Kidney (tissue), 14 donors: Measurements from ENCODE around the gene KRTAP3-2. TPM values are rescaled to one million over a fixed set of nuclear protein-coding genes. Genes with fewer than 3 reads are reported as not detected.

Source experiments
- DNase-seq, 5 donors: peaks; one replicate each; pipeline ENCODE4 v3.0.0-alpha.2; 2013 to 2020
- FAIRE-seq: peaks from 2 replicates; lab custom pipeline; 2012; peaks lifted over from hg19 to GRCh38; lab: Jason Lieb, UNC
- H3K27ac ChIP-seq, 2 donors: one replicate each; pipeline ENCODE4 v1.7.0; 2013; ENCODE audit warnings: low read depth in 2 of 2, low read length in 2 of 2, inconsistent platforms in 1 of 2
- H3K27me3 ChIP-seq: one replicate; pipeline ENCODE4 v1.7.1; 2013; ENCODE audit warnings: low read length, inconsistent platforms; ENCODE audit not compliant: control insufficient read depth, insufficient read depth
- H3K36me3 ChIP-seq, 3 donors: one replicate each; pipeline versions ENCODE4 v1.7.0 to v1.7.1; 2013; ENCODE audit warnings: low read length in 3 of 3, control low read depth in 1 of 3, inconsistent platforms in 1 of 3; ENCODE audit not compliant: insufficient read depth in 3 of 3, control insufficient read depth in 2 of 3
- H3K4me1 ChIP-seq, 3 donors: one replicate each; pipeline versions ENCODE4 v1.7.0 to v1.7.1; 2013; ENCODE audit warnings: low read length in 3 of 3, inconsistent platforms in 1 of 3, low read depth in 1 of 3; ENCODE audit not compliant: control insufficient read depth in 2 of 3, insufficient read depth in 2 of 3
- H3K4me3 ChIP-seq, 3 donors: one replicate each; pipeline versions ENCODE4 v1.7.0 to v1.8.1; 2013; ENCODE audit warnings: low read length in 3 of 3, control low read depth in 1 of 3, inconsistent platforms in 1 of 3
- H3K9ac ChIP-seq, 3 donors: one replicate each; pipeline versions ENCODE4 v1.7.0 to v1.7.1; 2013; ENCODE audit warnings: low read length in 3 of 3, control low read depth in 1 of 3, inconsistent platforms in 1 of 3
- H3K9me3 ChIP-seq, 3 donors: one replicate each; pipeline versions ENCODE4 v1.7.0 to v1.7.1; 2013; ENCODE audit warnings: low read length in 3 of 3, control low read depth in 1 of 3, inconsistent platforms in 1 of 3; ENCODE audit not compliant: control insufficient read depth in 2 of 3, insufficient read depth in 1 of 3
- CTCF ChIP-seq: IDR thresholded peaks from 3 replicates; pipeline ENCODE4 v1.5.1; 2012; ENCODE audit warnings: mild to moderate bottlenecking, moderate library complexity, borderline replicate concordance; ENCODE audit not compliant: insufficient read depth; ENCODE audit errors: extremely low read depth
- intact Hi-C: fragments of 100-400 bp; cut with DNase I; formaldehyde crosslinking; loops from one replicate; pipeline ENCODE4 v1.11.1; 2022
- polyA plus RNA-seq: library from polyadenylated mRNA; stranded (reverse); fragments of 350-450 nt; fragmentation: Illumina TruSeq; extraction: RNeasy Lipid Tissue Mini Kit (QIAGEN cat#74804); gene quantifications from one replicate; pipeline ENCODE4 v1.2.3, GENCODE V29; 2014; ENCODE audit warnings: low read depth, low replicate concordance; ENCODE audit not compliant: insufficient read depth
- total RNA-seq: library from RNA; stranded (reverse); fragmentation: NEBNext Ultra II Directional; extraction: Animal tissue kit (Norgen Biotek cat#: 25700); gene quantifications from one replicate; pipeline ENCODE4 v1.2.1, GENCODE V29; 2021
- donor health status: control.
- donor health status: control.
- donor health status: control.
- donor health status: control.
- donor health status: control.
- donor health status: DM: yes; HTN: yes; CAD: no.
- donor health status: Normal renal cell carcinoma (clear cell type).

KRTAP3-2 gene
- total and polyA plus RNA-seq, 2 donors from 2014 or later, result not detected

- no peak for TF ChIP-seq CTCF
- intact Hi-C loops, result no loop called here
- Histone ChIP-seq H3K27ac (no peak overlapping the region), H3K4me3 (no peak overlapping the region), H3K36me3 (no peaks in the 10 kb centered on the region), H3K4me1 (no peaks in the 10 kb centered on the region), H3K9me3 (no peaks in the 10 kb centered on the region), H3K9ac (no peak overlapping the region), H3K27me3 (no peaks in the 10 kb centered on the region)
- DNase-seq, result no peak
- FAIRE-seq, result no peak
These were observed 32.1 kb downstream of the KRTAP3-2 start for GRCh38 chr17:40967582-40967981.

GRCh38 chr17:40966848-40967247, 32.9 kb downstream of the KRTAP3-2 start, which contains the start of gene KRT39:
TSS of gene KRT39 (minus strand) at chr17:40966948. CDS start at chr17:40966856, 92 bp downstream.
- H3K4me1 ChIP-seq, result no peaks in the 10 kb centered on the region
- H3K9ac ChIP-seq, result no peak within 1 kb of the TSS
- H3K4me3 ChIP-seq, result no peak within 1 kb of the TSS
- intact Hi-C loops, result no loop called here
- H3K9me3 ChIP-seq, result no peaks in the 10 kb centered on the region
- H3K36me3 ChIP-seq, result no peaks in the 10 kb centered on the region
- H3K27me3 ChIP-seq, result no peaks in the 10 kb centered on the region
- TF ChIP-seq CTCF, result no peak
- FAIRE-seq (no peak), DNase-seq (no peak)
- no peak within 1 kb of the TSS for H3K27ac ChIP-seq

GRCh38 chr17:40963838-40964237, 35.9 kb downstream of the KRTAP3-2 start:
- H3K27ac ChIP-seq, result no peak overlapping the region
- H3K4me3 ChIP-seq, result no peak overlapping the region
- intact Hi-C loops, result no loop called here
- no peaks in the 10 kb centered on the region for H3K9me3 ChIP-seq
- no peaks in the 10 kb centered on the region for H3K4me1 ChIP-seq
- peak; percentile 15 for FAIRE-seq
- no peak overlapping the region for H3K9ac ChIP-seq
- no peaks in the 10 kb centered on the region for H3K27me3 ChIP-seq
- no peak for DNase-seq
- no peaks in the 10 kb centered on the region for H3K36me3 ChIP-seq
- TF ChIP-seq CTCF, result peak; percentile 58

- Histone ChIP-seq H3K4me1 (no peaks in the 10 kb centered on the region), H3K36me3 (no peaks in the 10 kb centered on the region), H3K27me3 (no peaks in the 10 kb centered on the region), H3K4me3 (no peak overlapping the region), H3K9me3 (no peaks in the 10 kb centered on the region), H3K27ac (no peak overlapping the region), H3K9ac (no peak overlapping the region)
- DNase-seq, result no peak
- TF ChIP-seq CTCF, result no peak
- intact Hi-C loops, result no loop called here
- no peak for FAIRE-seq
These were observed 37.6 kb downstream of the KRTAP3-2 start for GRCh38 chr17:40962059-40962561.
